IMR-90 (cell line): ENCODE results near the gene MMP21. TPM values are rescaled to one million over a fixed set of nuclear protein-coding genes. Genes with fewer than 3 reads are reported as not detected.

Experiments
- ATAC-seq: fragments of 200-7000 bp; cut with Tn5 transposase; 2 replicates; pipeline ENCODE4 v1.9.1; 2020; ENCODE audit warnings: low read depth, mild to moderate bottlenecking, moderate library complexity
- BruUV-seq: library from RNA; stranded (reverse); fragments of 400-500 nt; replicated peaks from 2 replicates; lab custom pipeline; 2021; lab: Mats Ljungman, UMichigan
- CTCF ChIA-PET: fragments of 300-600 bp; formaldehyde crosslinking; extraction: SDS; loops from one replicate; lab custom pipeline; 2021; ENCODE audit warnings: antibody characterized with exemption; lab: Yijun Ruan, JAX
- POLR2A ChIA-PET: fragments of 300-600 bp; sonication (Branson Sonifier 250); formaldehyde crosslinking; loops from one replicate; lab custom pipeline; 2022; ENCODE audit warnings: antibody characterized with exemption; ENCODE audit not compliant: unreplicated experiment; lab: Charles Lee
- DNase-seq: peaks from one replicate; pipeline ENCODE4 v3.0.0; 2013
- H2AFZ ChIP-seq: replicated peaks from 2 replicates; pipeline ENCODE3; 2013; ENCODE audit warnings: low read length, mild to moderate bottlenecking; ENCODE audit not compliant: poor library complexity
- H2AK5ac ChIP-seq: 2 replicates; pipeline ENCODE4 v1.6.1; 2013; ENCODE audit warnings: low read depth, low read length, inconsistent platforms
- H2AK9ac ChIP-seq: replicated peaks from 2 replicates; pipeline ENCODE3; 2013; ENCODE audit warnings: mild to moderate bottlenecking, low read depth, low read length, moderate library complexity; ENCODE audit not compliant: poor library complexity
- H2BK120ac ChIP-seq: 2 replicates; pipeline ENCODE4 v1.6.1; 2013; ENCODE audit warnings: low read depth, low read length, inconsistent platforms
- H2BK15ac ChIP-seq: 3 replicates; pipeline ENCODE4 v1.6.1; 2013; ENCODE audit warnings: low read depth, low read length, inconsistent platforms
- H2BK20ac ChIP-seq: 2 replicates; pipeline ENCODE4 v1.6.1; 2013; ENCODE audit warnings: low read depth, mild to moderate bottlenecking, inconsistent platforms, low read length, moderate library complexity
- H2BK5ac ChIP-seq: 2 replicates; pipeline ENCODE4 v1.6.1; 2013; ENCODE audit warnings: mild to moderate bottlenecking, low read depth, low read length, inconsistent platforms; ENCODE audit not compliant: poor library complexity, severe bottlenecking
- H3K14ac ChIP-seq: replicated peaks from 2 replicates; pipeline ENCODE4 v1.6.1; 2013; ENCODE audit warnings: low read depth, low read length, inconsistent platforms
- H3K18ac ChIP-seq: 2 replicates; pipeline ENCODE4 v1.6.1; 2013; ENCODE audit warnings: low read depth, low read length, control low read depth
- H3K23ac ChIP-seq: 2 replicates; pipeline ENCODE4 v1.6.1; 2013; ENCODE audit warnings: low read depth, low read length, inconsistent platforms
- H3K27ac ChIP-seq: 2 replicates; pipeline ENCODE4 v1.5.1; 2013; ENCODE audit warnings: mild to moderate bottlenecking, control low read depth, low read length; ENCODE audit not compliant: insufficient read depth
- H3K27me3 ChIP-seq: 2 replicates; pipeline ENCODE4 v1.6.1; 2013; ENCODE audit warnings: low read length; ENCODE audit not compliant: control insufficient read depth, insufficient read depth
- H3K36me3 ChIP-seq: 2 replicates; pipeline ENCODE4 v1.6.1; 2013; ENCODE audit warnings: low read length, mixed read lengths; ENCODE audit not compliant: control insufficient read depth, insufficient read depth
- H3K4ac ChIP-seq: 2 replicates; pipeline ENCODE4 v1.6.1; 2013; ENCODE audit warnings: low read depth, low read length, inconsistent platforms
- H3K4me1 ChIP-seq: 2 replicates; pipeline ENCODE4 v1.6.1; 2013; ENCODE audit warnings: low read length, mixed read lengths; ENCODE audit not compliant: control insufficient read depth, insufficient read depth
- H3K4me2 ChIP-seq: 2 replicates; pipeline ENCODE4 v1.6.1; 2013; ENCODE audit warnings: low read depth, mild to moderate bottlenecking, control low read depth, low read length, moderate library complexity
- H3K4me3 ChIP-seq: 2 replicates; pipeline ENCODE4 v1.5.1; 2013; ENCODE audit warnings: low read depth, mild to moderate bottlenecking, control low read depth, low read length, moderate library complexity; ENCODE audit not compliant: insufficient read depth
- H3K56ac ChIP-seq: 2 replicates; pipeline ENCODE4 v1.6.1; 2013; ENCODE audit warnings: low read length, inconsistent platforms; ENCODE audit not compliant: insufficient read depth; ENCODE audit errors: extremely low read depth
- H3K79me1 ChIP-seq, 2 experiments: 2 replicates each; pipeline ENCODE4 v1.6.1; 2013; ENCODE audit warnings: low read length in 2 of 2, inconsistent platforms in 1 of 2, low read depth in 1 of 2
- H3K9ac ChIP-seq: 2 replicates; pipeline ENCODE4 v1.6.1; 2013; ENCODE audit warnings: low read depth, low read length, control low read depth
- H3K9me1 ChIP-seq: 2 replicates; pipeline ENCODE4 v1.6.1; 2013; ENCODE audit warnings: low read length, inconsistent platforms; ENCODE audit not compliant: insufficient read depth
- H3K9me3 ChIP-seq: 2 replicates; pipeline ENCODE4 v1.6.1; 2013; ENCODE audit warnings: low read length; ENCODE audit not compliant: control insufficient read depth, insufficient read depth
- H4K20me1 ChIP-seq: 2 replicates; pipeline ENCODE4 v1.6.1; 2013; ENCODE audit warnings: low read length, inconsistent platforms; ENCODE audit not compliant: insufficient read depth
- H4K5ac ChIP-seq: 2 replicates; pipeline ENCODE4 v1.6.1; 2013; ENCODE audit warnings: mild to moderate bottlenecking, low read depth, low read length, control low read depth
- H4K8ac ChIP-seq, 2 experiments: 2 replicates each; pipeline ENCODE4 v1.6.1; 2013; ENCODE audit warnings: low read depth in 2 of 2, low read length in 2 of 2, control low read depth in 1 of 2, inconsistent platforms in 1 of 2
- H4K91ac ChIP-seq: 2 replicates; pipeline ENCODE4 v1.6.1; 2013; ENCODE audit warnings: low read depth, low read length, inconsistent platforms; ENCODE audit not compliant: insufficient read depth
- BHLHE40 ChIP-seq: fragments of 150-350 bp; IDR thresholded peaks from 2 replicates; pipeline ENCODE4 v1.6.1; 2016; ENCODE audit warnings: mild to moderate bottlenecking, low read depth, low read length
- CEBPB ChIP-seq: IDR thresholded peaks from 2 replicates; pipeline ENCODE4 v1.6.1; 2012; ENCODE audit warnings: low read depth, low read length, improper control_type of control experiment
- CHD1 ChIP-seq: IDR thresholded peaks from 2 replicates; pipeline ENCODE4 v1.6.1; 2012; ENCODE audit warnings: low read depth, low read length, improper control_type of control experiment
- CTCF ChIP-seq: conservative IDR thresholded peaks from 2 replicates; pipeline ENCODE4 v1.5.1; 2012; ENCODE audit warnings: mild to moderate bottlenecking, low read depth, low read length, improper control_type of control experiment
- ELK1 ChIP-seq: fragments of 150-350 bp; IDR thresholded peaks from 2 replicates; pipeline ENCODE4 v1.6.1; 2016; ENCODE audit warnings: low read depth, mild to moderate bottlenecking, low read length, moderate library complexity, borderline replicate concordance
- FOS ChIP-seq: fragments of 150-350 bp; IDR thresholded peaks from 2 replicates; pipeline ENCODE4 v1.6.1; 2016; ENCODE audit warnings: low read depth, low read length
- MAFK ChIP-seq: IDR thresholded peaks from 2 replicates; pipeline ENCODE4 v1.6.1; 2012; ENCODE audit warnings: low read depth, low read length, improper control_type of control experiment
- MAZ ChIP-seq: IDR thresholded peaks from 2 replicates; pipeline ENCODE4 v1.6.1; 2012; ENCODE audit warnings: low read depth, mild to moderate bottlenecking, low read length, improper control_type of control experiment, moderate library complexity, borderline replicate concordance
- MXI1 ChIP-seq: IDR thresholded peaks from 2 replicates; pipeline ENCODE4 v1.6.1; 2012; ENCODE audit warnings: low read depth, mild to moderate bottlenecking, low read length, moderate library complexity, borderline replicate concordance
- NFE2L2 ChIP-seq: fragments of 150-350 bp; IDR thresholded peaks from 2 replicates; pipeline ENCODE4 v1.6.1; 2016; ENCODE audit warnings: low read depth, mild to moderate bottlenecking, low read length
- POLR2A ChIP-seq: IDR thresholded peaks from 2 replicates; pipeline ENCODE4 v1.6.1; 2012; ENCODE audit warnings: mild to moderate bottlenecking, low read depth, low read length
- RAD21 ChIP-seq: IDR thresholded peaks from 2 replicates; pipeline ENCODE4 v1.6.1; 2012; ENCODE audit warnings: low read length, improper control_type of control experiment
- RCOR1 ChIP-seq: IDR thresholded peaks from 2 replicates; pipeline ENCODE4 v1.6.1; 2012; ENCODE audit warnings: mild to moderate bottlenecking, low read length, improper control_type of control experiment; ENCODE audit not compliant: insufficient replicate concordance
- RFX5 ChIP-seq: IDR thresholded peaks from 2 replicates; pipeline ENCODE4 v1.8.0; 2012; ENCODE audit warnings: low read depth, mild to moderate bottlenecking, low read length, moderate library complexity
- USF2 ChIP-seq: fragments of 150-350 bp; IDR thresholded peaks from 2 replicates; pipeline ENCODE4 v1.6.1; 2017; ENCODE audit warnings: mild to moderate bottlenecking, antibody characterized with exemption, low read length, low read depth
- WGBS, 2 experiments: methylation state at CpG; one replicate each; pipeline versions ENCODE4 v1.1.5 to v1.1.7; 2013; ENCODE audit warnings: missing lambda C conversion rate in 2 of 2; ENCODE audit not compliant: insufficient read length in 1 of 2; ENCODE audit errors: extremely low coverage in 2 of 2; 5-methylcytosine and 5-hydroxymethylcytosine counted together
- dilution Hi-C: fragments of 300-500 bp; cut with HindIII; formaldehyde crosslinking; loops from one replicate; pipeline ENCODE4 v1.14.3; 2018; ENCODE audit warnings: low sequenced_read_pairs; ENCODE audit not compliant: unreplicated experiment
- in situ Hi-C: fragments of 300-500 bp; cut with MboI; formaldehyde crosslinking; loops from 3 replicates; pipeline ENCODE4 v1.14.3; 2019; ENCODE audit warnings: low sequenced_read_pairs, inconsistent platforms, mixed read lengths
- intact Hi-C: fragments of 100-400 bp; cut with micrococcal nuclease; formaldehyde crosslinking; loops from 2 replicates; pipeline ENCODE4 v1.10.0; 2022
- polyA plus RNA-seq, 3 experiments: library from polyadenylated mRNA; depleted of rRNA; stranded (reverse); fragments of >200 nt; gene quantifications; 2 replicates each; pipeline ENCODE4 v1.2.3, GENCODE V29; 2012; ENCODE audit warnings: low replicate concordance in 1 of 3
- total RNA-seq: library from RNA; depleted of rRNA; stranded (reverse); fragments of >200 nt; gene quantifications from 2 replicates; pipeline ENCODE4 v1.2.3, GENCODE V29; 2012

The MMP21 gene
- total and polyA plus RNA-seq, 2 of the 4 experiments (the other 2 are of a cell fraction): not detected

- H3K79me1 ChIP-seq: no peaks in the 10 kb centered on the region
- H3K14ac ChIP-seq: no peak overlapping the region
- H3K9me1 ChIP-seq: no peaks in the 10 kb centered on the region
- no peak overlapping the region for H2BK20ac ChIP-seq
- BruUV-seq: no TSS peak
- H4K8ac ChIP-seq: no peak overlapping the region
- in situ Hi-C loops (no loop called here), intact Hi-C loops (no loop called here), dilution Hi-C loops (no loop called here)
- peak overlapping the region; percentile 9 for H2AFZ ChIP-seq
- no peak overlapping the region for H2AK9ac ChIP-seq
- no peak overlapping the region for H3K56ac ChIP-seq
- no peak overlapping the region for H2BK15ac ChIP-seq
- H2BK5ac ChIP-seq: no peak overlapping the region
- ATAC-seq: no peak
- no peak overlapping the region for H3K27ac ChIP-seq
- 97% methylated on average over 14 of the region's 32 CpGs; no CpG with 5 or more reads in 1 of the 2 experiments for WGBS, 2 experiments
- no peak for DNase-seq
- H3K23ac ChIP-seq: no peak overlapping the region
- ChIA-PET POLR2A (interaction anchor here (0.6 kb wide), 1 partner anchor 689 kb away, joined by 4 read pairs; no protein-coding TSS in a partner anchor), CTCF (no interaction called here)
- no peak overlapping the region for H3K4me3 ChIP-seq
- H3K18ac ChIP-seq: no peak overlapping the region
- H3K36me3 ChIP-seq: no peaks in the 10 kb centered on the region
- H3K27me3 ChIP-seq: peaks cover 3% of the 10 kb centered on the region; the same call in 1 of the 2 replicates
- no peak overlapping the region for H2AK5ac ChIP-seq
- no peak overlapping the region for H3K9ac ChIP-seq
- H3K4ac ChIP-seq: no peak overlapping the region
- H4K20me1 ChIP-seq: no peaks in the 10 kb centered on the region
- no peak overlapping the region for H4K91ac ChIP-seq
- H4K5ac ChIP-seq: no peak overlapping the region
- H3K9me3 ChIP-seq: no peaks in the 10 kb centered on the region
- no peak overlapping the region for H3K4me2 ChIP-seq
- no peak for TF ChIP-seq MAZ
- TF ChIP-seq RAD21: no peak
- TF ChIP-seq MAFK: no peak
- no peak for TF ChIP-seq CEBPB
- TF ChIP-seq POLR2A: no peak
- no peak for TF ChIP-seq FOS
- TF ChIP-seq USF2: no peak
- TF ChIP-seq BHLHE40: no peak
- TF ChIP-seq NFE2L2: no peak
- TF ChIP-seq MXI1: no peak
- TF ChIP-seq CHD1: no peak
- no peak for TF ChIP-seq RCOR1
- no peak for TF ChIP-seq RFX5
- TF ChIP-seq CTCF: no peak
- TF ChIP-seq ELK1: no peak
- no peak overlapping the region for H2BK120ac ChIP-seq
- no peaks in the 10 kb centered on the region for H3K4me1 ChIP-seq
Observed at GRCh38 chr10:125774581-125775191, 935 bp downstream of the MMP21 start.
